PC-9 (cell line): Measurements from ENCODE around the gene SUPT5H. TPM values are rescaled to one million over a fixed set of nuclear protein-coding genes. Genes with fewer than 3 reads are reported as not detected.

Source experiments
- BruUV-seq: library from RNA; stranded (reverse); fragments of 400-500 nt; replicated peaks from 2 replicates; lab custom pipeline; 2021; lab: Mats Ljungman, UMichigan
- CTCF ChIA-PET: fragments of 300-600 bp; sonication (Branson Sonifier 250); formaldehyde crosslinking; loops from one replicate; lab custom pipeline; 2022; ENCODE audit warnings: antibody characterized with exemption; lab: Charles Lee
- POLR2A ChIA-PET: fragments of 300-600 bp; sonication (Branson Sonifier 250); formaldehyde crosslinking; loops from one replicate; lab custom pipeline; 2022; ENCODE audit warnings: antibody characterized with exemption; ENCODE audit not compliant: unreplicated experiment; lab: Charles Lee
- DNase-seq, 2 experiments: peaks; one replicate each; pipeline versions ENCODE4 v3.0.0 to v3.0.0-alpha.2; 2015 to 2022; ENCODE audit warnings: mixed read lengths in 1 of 2
- H2AFZ ChIP-seq: fragments of 200-600 bp; sonication (generic); 2 replicates; pipeline ENCODE4 v1.8.1; 2017; ENCODE audit warnings: antibody characterized with exemption
- H3F3A ChIP-seq: fragments of 200-600 bp; sonication (generic); 2 replicates; pipeline ENCODE4 v1.8.1; 2017; ENCODE audit warnings: antibody characterized with exemption, mild to moderate bottlenecking, low read depth; ENCODE audit not compliant: insufficient read depth
- H3K27ac ChIP-seq: fragments of 200-600 bp; sonication (generic); 2 replicates; pipeline ENCODE4 v1.6.1; 2016; ENCODE audit warnings: mixed run types
- H3K27me3 ChIP-seq: fragments of 200-600 bp; sonication (generic); 2 replicates; pipeline ENCODE4 v1.6.1; 2016; ENCODE audit warnings: low read depth, mixed run types; ENCODE audit not compliant: insufficient read depth
- H3K36me3 ChIP-seq: fragments of 200-600 bp; sonication (generic); 2 replicates; pipeline ENCODE4 v1.6.1; 2016; ENCODE audit warnings: low read depth, mixed run types
- H3K4me1 ChIP-seq: fragments of 200-600 bp; sonication (generic); replicated peaks from 2 replicates; pipeline ENCODE4 v1.6.1; 2016; ENCODE audit warnings: mixed run types; ENCODE audit not compliant: insufficient read depth
- H3K4me2 ChIP-seq: fragments of 200-600 bp; sonication (generic); 2 replicates; pipeline ENCODE4 v1.6.1; 2017; ENCODE audit warnings: mixed run types
- H3K4me3 ChIP-seq: fragments of 200-600 bp; sonication (generic); 2 replicates; pipeline ENCODE4 v1.6.1; 2016; ENCODE audit warnings: mixed run types
- H3K79me2 ChIP-seq: fragments of 200-600 bp; sonication (generic); 2 replicates; pipeline ENCODE4 v1.6.1; 2017; ENCODE audit warnings: low read depth, mixed run types
- H3K9me2 ChIP-seq: fragments of 200-600 bp; sonication (generic); 2 replicates; pipeline ENCODE4 v1.8.1; 2017; ENCODE audit warnings: mild to moderate bottlenecking; ENCODE audit not compliant: insufficient read depth
- H3K9me3 ChIP-seq: fragments of 200-600 bp; sonication (generic); 2 replicates; pipeline ENCODE4 v1.8.1; 2016; ENCODE audit warnings: low read depth; ENCODE audit not compliant: insufficient read depth
- H4K20me1 ChIP-seq: fragments of 200-600 bp; sonication (generic); 2 replicates; pipeline ENCODE4 v1.8.1; 2017; ENCODE audit not compliant: insufficient read depth
- EZH2 ChIP-seq: fragments of 200-600 bp; sonication (generic); IDR thresholded peaks from 2 replicates; pipeline ENCODE4 v1.8.0; 2017; ENCODE audit warnings: antibody characterized with exemption, low read depth
- intact Hi-C: fragments of 100-400 bp; cut with micrococcal nuclease; formaldehyde crosslinking; loops from one replicate; pipeline ENCODE4 v1.10.0; 2022; ENCODE audit not compliant: unreplicated experiment
- total RNA-seq: library from RNA; stranded (reverse); gene quantifications from 2 replicates; pipeline ENCODE4 v1.2.3, GENCODE V29; 2021
- TF ChIP-seq, protein P1 (sequence below): fragments of 200-600 bp; sonication (generic); conservative IDR thresholded peaks from 2 replicates; pipeline ENCODE4 v1.6.1; 2017; ENCODE audit warnings: mixed run types, antibody characterized with exemption, mild to moderate bottlenecking, moderate library complexity

The SUPT5H gene
- total RNA-seq, 1 experiment from 2014 or later, result 118 TPM

GRCh38 chr19:39398297-39398864 is 47.0 kb upstream of the SUPT5H start:
- peak overlapping the region; percentile 95 for H3K27ac ChIP-seq
- no peaks in the 10 kb centered on the region for H3K36me3 ChIP-seq
- TF ChIP-seq, protein P1, sequence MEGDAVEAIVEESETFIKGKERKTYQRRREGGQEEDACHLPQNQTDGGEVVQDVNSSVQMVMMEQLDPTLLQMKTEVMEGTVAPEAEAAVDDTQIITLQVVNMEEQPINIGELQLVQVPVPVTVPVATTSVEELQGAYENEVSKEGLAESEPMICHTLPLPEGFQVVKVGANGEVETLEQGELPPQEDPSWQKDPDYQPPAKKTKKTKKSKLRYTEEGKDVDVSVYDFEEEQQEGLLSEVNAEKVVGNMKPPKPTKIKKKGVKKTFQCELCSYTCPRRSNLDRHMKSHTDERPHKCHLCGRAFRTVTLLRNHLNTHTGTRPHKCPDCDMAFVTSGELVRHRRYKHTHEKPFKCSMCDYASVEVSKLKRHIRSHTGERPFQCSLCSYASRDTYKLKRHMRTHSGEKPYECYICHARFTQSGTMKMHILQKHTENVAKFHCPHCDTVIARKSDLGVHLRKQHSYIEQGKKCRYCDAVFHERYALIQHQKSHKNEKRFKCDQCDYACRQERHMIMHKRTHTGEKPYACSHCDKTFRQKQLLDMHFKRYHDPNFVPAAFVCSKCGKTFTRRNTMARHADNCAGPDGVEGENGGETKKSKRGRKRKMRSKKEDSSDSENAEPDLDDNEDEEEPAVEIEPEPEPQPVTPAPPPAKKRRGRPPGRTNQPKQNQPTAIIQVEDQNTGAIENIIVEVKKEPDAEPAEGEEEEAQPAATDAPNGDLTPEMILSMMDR, result no peak
- no peak for TF ChIP-seq EZH2
- POLR2A ChIA-PET, result interaction anchor here (0.6 to 1.3 kb wide), 7 partner anchors 8 to 40 kb away, joined by 4 to 12 read pairs (median 7); partner anchors contain the start of genes RPS16 and ZFP36
- H4K20me1 ChIP-seq, result no peaks in the 10 kb centered on the region
- peak overlapping the region; percentile 17; the same call in 1 of the 2 replicates for H3K4me3 ChIP-seq
- CTCF ChIA-PET, result interaction anchor here (0.6 to 1.6 kb wide), 4 partner anchors 9 to 337 kb away, joined by 3 to 8 read pairs (median 5); no protein-coding TSS in a partner anchor
- DNase-seq, result peak; percentile 56 to 78
- peaks cover 58% of the 10 kb centered on the region for H3F3A ChIP-seq
- peaks cover 32% of the 10 kb centered on the region for H3K4me1 ChIP-seq
- peak overlapping the region; percentile 68 for H3K4me2 ChIP-seq
- intact Hi-C loops, result no loop called here
- H2AFZ ChIP-seq, result no peak overlapping the region
- no peaks in the 10 kb centered on the region for H3K9me3 ChIP-seq
- H3K9me2 ChIP-seq, result no peaks in the 10 kb centered on the region
- BruUV-seq, result no TSS peak
- no peaks in the 10 kb centered on the region for H3K79me2 ChIP-seq
- H3K27me3 ChIP-seq, result no peaks in the 10 kb centered on the region

DNA sequence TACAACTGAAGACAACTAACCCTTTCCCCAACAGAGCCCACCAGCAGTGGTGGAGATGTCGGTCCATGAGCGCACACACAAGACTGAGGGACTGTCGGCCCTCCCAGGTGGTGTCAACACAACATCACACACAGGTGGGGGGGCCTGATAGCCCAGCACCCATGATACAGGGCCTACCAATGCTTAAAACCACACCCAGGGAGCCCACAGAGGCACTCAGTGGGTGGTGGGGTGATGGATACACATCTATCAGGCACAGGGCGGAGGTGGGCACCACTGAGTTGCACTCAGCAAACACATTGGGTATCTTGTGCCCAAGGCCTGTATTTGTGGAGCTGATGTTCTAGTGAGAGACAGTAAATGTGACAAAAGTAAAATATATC is 45.7 kb upstream of the SUPT5H start:
- BruUV-seq, result no TSS peak
- ChIA-PET CTCF (interaction anchor here (0.5 kb wide), 1 partner anchor 36 kb away, joined by 3 read pairs; the partner anchor contains the start of gene RPS16), POLR2A (no interaction called here)
- Histone ChIP-seq H3K27ac (no peak overlapping the region; the same call in 1 of the 2 replicates), H3K4me3 (no peak overlapping the region), H3K9me3 (no peaks in the 10 kb centered on the region), H4K20me1 (no peaks in the 10 kb centered on the region), H3F3A (peaks cover 67% of the 10 kb centered on the region), H2AFZ (no peak overlapping the region), H3K36me3 (no peaks in the 10 kb centered on the region), H3K9me2 (no peaks in the 10 kb centered on the region), H3K79me2 (no peaks in the 10 kb centered on the region), H3K4me2 (no peak overlapping the region), H3K4me1 (peaks cover 39% of the 10 kb centered on the region), H3K27me3 (no peaks in the 10 kb centered on the region)
- intact Hi-C loops, result no loop called here
- no peak for DNase-seq
- TF ChIP-seq EZH2, result no peak
- TF ChIP-seq, protein P1, result no peak

GRCh38 chr19:39400061-39400460 is 45.3 kb upstream of the SUPT5H start:
- POLR2A ChIA-PET, result no interaction called here
- intact Hi-C loops, result no loop called here
- BruUV-seq, result no TSS peak

More at GRCh38 chr19:39400061-39400460, 45.3 kb upstream of the SUPT5H start:
- Histone ChIP-seq H2AFZ (no peak overlapping the region), H3K4me3 (no peak overlapping the region), H3K9me3 (no peaks in the 10 kb centered on the region), H3K9me2 (no peaks in the 10 kb centered on the region), H3K4me2 (no peak overlapping the region), H3F3A (peaks cover 71% of the 10 kb centered on the region), H4K20me1 (no peaks in the 10 kb centered on the region), H3K27ac (no peak overlapping the region), H3K27me3 (no peaks in the 10 kb centered on the region), H3K4me1 (peaks cover 43% of the 10 kb centered on the region), H3K36me3 (no peaks in the 10 kb centered on the region), H3K79me2 (no peaks in the 10 kb centered on the region)
- TF ChIP-seq EZH2, result no peak
- TF ChIP-seq, protein P1, result no peak
- peak in 1 of 2 experiments; percentile 32 for DNase-seq
- CTCF ChIA-PET, result interaction anchor here (0.5 kb wide), 1 partner anchor 36 kb away, joined by 3 read pairs; the partner anchor contains the start of gene RPS16
